ENCODE results near the gene MYL3.
A peak's percentile ranks its signal among the peaks of the same experiment; 100 is the strongest.

The MYL3 gene

GRCh38 chr3:46899151-46900006 lies 36.1 kb upstream of the MYL3 start:
- no peak for DNase-seq

- DNase-seq, result no peak
Observed at GRCh38 chr3:46898321-46899150, 35.3 kb upstream of the MYL3 start.

GRCh38 chr3:46897829-46898320 lies 34.6 kb upstream of the MYL3 start:
- no peak for DNase-seq

- no peak for DNase-seq
Observed at GRCh38 chr3:46897031-46897430, 33.8 kb upstream of the MYL3 start.

- DNase-seq, result no peak
Observed at GRCh38 chr3:46896386-46896785, 33.1 kb upstream of the MYL3 start.

- no peak for DNase-seq
Observed at GRCh38 chr3:46895761-46896160, 32.5 kb upstream of the MYL3 start.

- peak; percentile 63 for DNase-seq
Observed at GRCh38 chr3:46895204-46895660, 32.0 kb upstream of the MYL3 start.

GRCh38 chr3:46894256-46894655 lies 31.0 kb upstream of the MYL3 start:
- no peak for DNase-seq

- no peak for DNase-seq
Observed at GRCh38 chr3:46893763-46894162, 30.5 kb upstream of the MYL3 start.

GRCh38 chr3:46893146-46893748 lies 30.0 kb upstream of the MYL3 start:
- DNase-seq, result no peak

- DNase-seq, result no peak
Observed at GRCh38 chr3:46892285-46893145, 29.3 kb upstream of the MYL3 start.

GRCh38 chr3:46891132-46891531 lies 27.9 kb upstream of the MYL3 start:
- DNase-seq, result no peak

GRCh38 chr3:46890132-46890531 lies 26.9 kb upstream of the MYL3 start:
- no peak for DNase-seq

GRCh38 chr3:46889381-46890110 lies 26.3 kb upstream of the MYL3 start:
- no peak for DNase-seq

- no peak for DNase-seq
Observed at GRCh38 chr3:46888705-46889104, 25.5 kb upstream of the MYL3 start.

GRCh38 chr3:46887980-46888494 lies 24.8 kb upstream of the MYL3 start:
- DNase-seq, result no peak

- DNase-seq, result no peak
Observed at GRCh38 chr3:46885612-46886011, 22.4 kb upstream of the MYL3 start.

- DNase-seq, result no peak
Observed at GRCh38 chr3:46884929-46885328, 21.7 kb upstream of the MYL3 start.

- no peak for DNase-seq
Observed at GRCh38 chr3:46884427-46884826, 21.2 kb upstream of the MYL3 start.

- no peak for DNase-seq
Observed at GRCh38 chr3:46883830-46884185, 20.6 kb upstream of the MYL3 start.

- no peak for DNase-seq
Observed at GRCh38 chr3:46883054-46883829, 20.0 kb upstream of the MYL3 start.
